ENCODE data around the gene TRPM1. TPM values are rescaled to one million over a fixed set of nuclear protein-coding genes. Genes with fewer than 3 reads are reported as not detected.

Gene TRPM1
- total and polyA plus RNA-seq, 9 donors, result 0.12 TPM; not detected in 8

DNA sequence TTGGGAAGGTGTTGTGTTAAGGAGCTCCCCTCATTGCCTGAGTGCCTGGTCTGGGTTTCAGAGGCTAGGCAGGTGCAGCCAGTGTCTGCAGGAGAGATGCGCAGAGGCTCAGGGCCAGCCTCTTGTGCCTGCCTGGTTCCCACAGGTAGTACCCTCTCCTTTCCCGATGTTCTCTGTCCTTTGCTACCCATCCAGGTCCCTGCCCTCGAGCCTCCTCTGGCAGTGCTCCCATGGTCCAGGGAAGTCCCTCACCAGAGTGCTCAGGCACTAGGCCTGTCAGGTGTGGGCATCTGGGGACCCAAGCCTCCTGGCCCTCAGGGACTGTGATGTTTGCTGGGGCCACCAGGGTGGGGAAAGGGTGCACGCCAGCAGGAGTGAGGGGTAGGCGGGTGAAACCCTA lies 5.0 kb downstream of the TRPM1 start:
- DNase-seq, result no peak
- Histone ChIP-seq H3K36me3 (no peaks in the 10 kb centered on the region), H3K9me3 (no peaks in the 10 kb centered on the region), H3K4me1 (ENCODE audit: insufficient read depth) (no peaks in the 10 kb centered on the region), H3K4me3 (no peak overlapping the region), H3K27me3 (no peaks in the 10 kb centered on the region), H3K27ac (no peak overlapping the region)
- 93 to 98% (median 95%) methylated on average over 5 of the region's 5 CpGs for WGBS, 3 donors
- TF ChIP-seq POLR2A (IDR thresholded peaks at IDR 0.05), result no peak
- TF ChIP-seq, protein P1, sequence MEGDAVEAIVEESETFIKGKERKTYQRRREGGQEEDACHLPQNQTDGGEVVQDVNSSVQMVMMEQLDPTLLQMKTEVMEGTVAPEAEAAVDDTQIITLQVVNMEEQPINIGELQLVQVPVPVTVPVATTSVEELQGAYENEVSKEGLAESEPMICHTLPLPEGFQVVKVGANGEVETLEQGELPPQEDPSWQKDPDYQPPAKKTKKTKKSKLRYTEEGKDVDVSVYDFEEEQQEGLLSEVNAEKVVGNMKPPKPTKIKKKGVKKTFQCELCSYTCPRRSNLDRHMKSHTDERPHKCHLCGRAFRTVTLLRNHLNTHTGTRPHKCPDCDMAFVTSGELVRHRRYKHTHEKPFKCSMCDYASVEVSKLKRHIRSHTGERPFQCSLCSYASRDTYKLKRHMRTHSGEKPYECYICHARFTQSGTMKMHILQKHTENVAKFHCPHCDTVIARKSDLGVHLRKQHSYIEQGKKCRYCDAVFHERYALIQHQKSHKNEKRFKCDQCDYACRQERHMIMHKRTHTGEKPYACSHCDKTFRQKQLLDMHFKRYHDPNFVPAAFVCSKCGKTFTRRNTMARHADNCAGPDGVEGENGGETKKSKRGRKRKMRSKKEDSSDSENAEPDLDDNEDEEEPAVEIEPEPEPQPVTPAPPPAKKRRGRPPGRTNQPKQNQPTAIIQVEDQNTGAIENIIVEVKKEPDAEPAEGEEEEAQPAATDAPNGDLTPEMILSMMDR (IDR thresholded peaks at IDR 0.05), result no peak
- TF ChIP-seq EP300 (IDR thresholded peaks at IDR 0.05), result no peak
- intact Hi-C loops (cut with DNase I), result no loop called here

GRCh38 chr15:31091481-31091880 lies 10.0 kb downstream of the TRPM1 start:
- H3K4me1 ChIP-seq (ENCODE audit: insufficient read depth), result no peaks in the 10 kb centered on the region
- H3K27me3 ChIP-seq, result no peaks in the 10 kb centered on the region
- no peaks in the 10 kb centered on the region for H3K36me3 ChIP-seq
- no peak overlapping the region for H3K4me3 ChIP-seq
- no peak overlapping the region for H3K27ac ChIP-seq
- DNase-seq, result no peak
- no peak for TF ChIP-seq EP300 (IDR thresholded peaks at IDR 0.05)
- TF ChIP-seq, protein P1 (IDR thresholded peaks at IDR 0.05), result no peak
- TF ChIP-seq POLR2A (IDR thresholded peaks at IDR 0.05), result no peak
- H3K9me3 ChIP-seq, result no peaks in the 10 kb centered on the region
- intact Hi-C loops (cut with DNase I), result no loop called here
- 72 to 78% (median 75%) methylated on average over 6 of the region's 6 CpGs for WGBS, 3 donors

DNA sequence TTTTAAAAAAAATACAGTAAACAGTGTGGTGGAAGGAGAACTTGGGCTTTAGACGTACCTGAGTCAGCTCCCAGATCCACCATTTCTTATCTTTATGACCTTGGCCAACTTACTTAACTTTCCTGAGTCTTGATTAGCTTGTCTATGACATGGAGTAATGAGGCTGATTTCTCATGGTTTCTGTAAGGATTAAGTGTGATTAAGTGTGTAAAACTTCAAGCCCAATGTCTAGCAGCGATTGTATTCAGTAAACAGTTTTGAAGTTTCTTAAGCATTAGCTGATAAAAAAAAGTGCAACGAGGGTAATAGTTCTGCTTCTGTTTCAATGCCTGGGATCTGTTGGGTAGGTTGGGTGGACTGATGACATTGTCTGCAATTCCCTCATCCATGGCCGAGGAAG lies 10.8 kb downstream of the TRPM1 start:
- WGBS, 3 donors, result 57 to 69% (median 61%) methylated on average over 4 of the region's 4 CpGs
- H3K9me3 ChIP-seq, result no peaks in the 10 kb centered on the region

GRCh38 chr15:31089368-31090047 lies 12.0 kb downstream of the TRPM1 start:
- no peaks in the 10 kb centered on the region for H3K36me3 ChIP-seq
- H3K27ac ChIP-seq, result no peak overlapping the region
- TF ChIP-seq, protein P1 (IDR thresholded peaks at IDR 0.05), result no peak
- TF ChIP-seq POLR2A (IDR thresholded peaks at IDR 0.05), result no peak
- TF ChIP-seq EP300 (IDR thresholded peaks at IDR 0.05), result no peak
- intact Hi-C loops (cut with DNase I), result loop anchor here in 1 of 4 donors (10.0 kb wide), 1 partner anchor 85 kb away; no protein-coding TSS in a partner anchor
- no peak overlapping the region for H3K4me3 ChIP-seq
- H3K9me3 ChIP-seq, result no peaks in the 10 kb centered on the region
- 81 to 88% (median 85%) methylated on average over 18 of the region's 18 CpGs for WGBS, 3 donors
- H3K27me3 ChIP-seq, result no peaks in the 10 kb centered on the region
- H3K4me1 ChIP-seq (ENCODE audit: insufficient read depth), result no peaks in the 10 kb centered on the region
- DNase-seq, result no peak

More for the DNA sequence above, 10.8 kb downstream of the TRPM1 start:
- Histone ChIP-seq H3K27ac (no peak overlapping the region), H3K4me1 (ENCODE audit: insufficient read depth) (no peaks in the 10 kb centered on the region), H3K4me3 (no peak overlapping the region), H3K36me3 (no peaks in the 10 kb centered on the region), H3K27me3 (no peaks in the 10 kb centered on the region)
- intact Hi-C loops (cut with DNase I), result no loop called here
- TF ChIP-seq EP300 (IDR thresholded peaks at IDR 0.05) (no peak), POLR2A (IDR thresholded peaks at IDR 0.05) (no peak)
- TF ChIP-seq, protein P1 (IDR thresholded peaks at IDR 0.05), result no peak
- no peak for DNase-seq
